Panc1 (cell line): ENCODE measurements around the gene SHISA5. TPM values are rescaled to one million over a fixed set of nuclear protein-coding genes. Genes with fewer than 3 reads are reported as not detected.
A peak's percentile ranks its signal among the peaks of the same experiment; 100 is the strongest.

Experiments
- ATAC-seq: fragments of 200-7000 bp; cut with Tn5 transposase; 2 replicates; pipeline ENCODE4 v1.9.1; 2020; ENCODE audit warnings: mild to moderate bottlenecking, moderate library complexity
- BruUV-seq: library from RNA; stranded (reverse); fragments of 400-500 nt; replicated peaks from 2 replicates; lab custom pipeline; 2021; lab: Mats Ljungman, UMichigan
- CTCF ChIA-PET: fragments of 300-600 bp; sonication (Branson Sonifier 250); formaldehyde crosslinking; loops from one replicate; lab custom pipeline; 2022; ENCODE audit warnings: antibody characterized with exemption; lab: Charles Lee
- POLR2A ChIA-PET: fragments of 300-600 bp; sonication (Branson Sonifier 250); formaldehyde crosslinking; loops from one replicate; lab custom pipeline; 2022; ENCODE audit warnings: antibody characterized with exemption; lab: Charles Lee
- DNase-seq: peaks from one replicate; pipeline ENCODE4 v3.0.0-alpha.2; 2010; ENCODE audit warnings: low read depth, low spot score
- H3K27ac ChIP-seq: 2 replicates; pipeline ENCODE4 v1.5.1; 2011; ENCODE audit warnings: mild to moderate bottlenecking, low read length, inconsistent platforms
- H3K27me3 ChIP-seq: fragments of 200-500 bp; sonication (Bioruptor generic); 2 replicates; pipeline ENCODE4 v1.6.0; 2014; ENCODE audit warnings: low read length, inconsistent platforms; ENCODE audit not compliant: control insufficient read depth, insufficient read depth
- H3K36me3 ChIP-seq: fragments of 200-500 bp; sonication (Bioruptor generic); 2 replicates; pipeline ENCODE4 v1.5.1; 2014; ENCODE audit warnings: inconsistent platforms, mild to moderate bottlenecking, low read length, moderate library complexity; ENCODE audit not compliant: control insufficient read depth, insufficient read depth
- H3K4me1 ChIP-seq: 2 replicates; pipeline ENCODE4 v1.5.1; 2011; ENCODE audit warnings: inconsistent platforms, mild to moderate bottlenecking, low read length, moderate library complexity; ENCODE audit not compliant: control insufficient read depth, insufficient read depth
- H3K4me3 ChIP-seq, 2 experiments: 2 replicates each; pipeline ENCODE4 v1.5.1; 2011 to 2012; ENCODE audit warnings: low read depth in 2 of 2, low read length in 2 of 2, mild to moderate bottlenecking in 2 of 2, inconsistent platforms in 1 of 2, moderate library complexity in 1 of 2
- H3K9me3 ChIP-seq: fragments of 200-500 bp; sonication (Bioruptor generic); 2 replicates; pipeline ENCODE4 v1.5.1; 2014; ENCODE audit warnings: low read depth, mild to moderate bottlenecking, inconsistent platforms, low read length, moderate library complexity; ENCODE audit not compliant: control insufficient read depth, insufficient read depth
- CTCF ChIP-seq: fragments of 450-650 bp; IDR thresholded peaks from 2 replicates; pipeline ENCODE4 v1.5.1; 2017; ENCODE audit warnings: mild to moderate bottlenecking
- POLR2AphosphoS5 ChIP-seq: IDR thresholded peaks from 2 replicates; pipeline ENCODE4 v1.6.1; 2012; ENCODE audit warnings: mild to moderate bottlenecking, low read depth, low read length, moderate library complexity
- SIN3A ChIP-seq: IDR thresholded peaks from 2 replicates; pipeline ENCODE4 v1.6.1; 2012; ENCODE audit warnings: low read depth, mild to moderate bottlenecking, low read length, moderate library complexity, borderline replicate concordance; ENCODE audit not compliant: insufficient read depth
- TCF7L2 ChIP-seq: IDR thresholded peaks from 2 replicates; pipeline ENCODE4 v1.6.1; 2011; ENCODE audit warnings: mild to moderate bottlenecking, low read depth, low read length, inconsistent platforms
- in situ Hi-C: cut with HindIII; loops from 2 replicates; pipeline ENCODE4 v1.10.0; 2016; ENCODE audit warnings: low sequenced_read_pairs, low pct_unique_long_range_greater_than_20kb
- intact Hi-C: fragments of 100-400 bp; cut with micrococcal nuclease; formaldehyde crosslinking; loops from one replicate; pipeline ENCODE4 v1.10.0; 2022; ENCODE audit not compliant: unreplicated experiment
- total RNA-seq: library from RNA; stranded (reverse); gene quantifications from one replicate; pipeline ENCODE4 v1.2.1, GENCODE V29; 2021; ENCODE audit not compliant: unreplicated experiment
- TF ChIP-seq, protein P1 (sequence below), 2 experiments: IDR thresholded peaks; 2 replicates each; pipeline ENCODE4 v1.6.1; 2011 to 2012; ENCODE audit warnings: low read depth in 2 of 2, control low read depth in 1 of 2, low read length in 1 of 2, mild to moderate bottlenecking in 1 of 2, moderate library complexity in 1 of 2; ENCODE audit not compliant: insufficient read depth in 1 of 2

Gene SHISA5
- total RNA-seq, 1 experiment from 2014 or later = 122 TPM

DNA sequence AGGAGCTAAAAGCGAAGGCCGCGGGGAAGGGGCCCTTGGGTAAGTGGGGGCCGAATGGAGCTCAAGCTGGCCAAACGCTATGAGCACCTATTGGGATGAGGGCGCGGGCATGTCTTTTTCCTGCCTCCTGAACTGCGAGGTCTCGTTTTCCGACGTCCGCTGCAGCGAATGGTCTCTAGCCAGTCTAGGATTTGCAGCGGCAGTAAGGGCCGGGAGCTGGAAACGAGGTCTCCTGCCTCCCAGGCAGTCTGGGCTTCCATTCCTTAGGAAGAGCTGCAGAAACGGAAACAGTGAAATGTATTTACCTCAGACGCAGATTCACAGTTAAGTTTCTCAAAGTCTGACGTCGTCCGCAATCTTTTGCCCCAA, 63.4 kb downstream of the SHISA5 start:
- ATAC-seq = peak; percentile 3; the same call in 1 of the 2 replicates
- peaks cover 5% of the 10 kb centered on the region; the same call in 1 of the 2 replicates for H3K4me1 ChIP-seq
- peak overlapping the region; percentile 91 to 94 for H3K4me3 ChIP-seq
- H3K27ac ChIP-seq = peak overlapping the region; percentile 89
- DNase-seq = no peak
- no peaks in the 10 kb centered on the region for H3K27me3 ChIP-seq
- TSS peak; percentile 93 for BruUV-seq
- no peaks in the 10 kb centered on the region for H3K9me3 ChIP-seq
- ChIA-PET CTCF (interaction anchor here (1.7 kb wide), 1 partner anchor 40 kb away, joined by 4 read pairs; no protein-coding TSS in a partner anchor), POLR2A (no interaction called here)
- in situ Hi-C loops = no loop called here
- H3K36me3 ChIP-seq = peaks cover 4% of the 10 kb centered on the region; the same call in 1 of the 2 replicates
- intact Hi-C loops = no loop called here
- TF ChIP-seq, protein P1, sequence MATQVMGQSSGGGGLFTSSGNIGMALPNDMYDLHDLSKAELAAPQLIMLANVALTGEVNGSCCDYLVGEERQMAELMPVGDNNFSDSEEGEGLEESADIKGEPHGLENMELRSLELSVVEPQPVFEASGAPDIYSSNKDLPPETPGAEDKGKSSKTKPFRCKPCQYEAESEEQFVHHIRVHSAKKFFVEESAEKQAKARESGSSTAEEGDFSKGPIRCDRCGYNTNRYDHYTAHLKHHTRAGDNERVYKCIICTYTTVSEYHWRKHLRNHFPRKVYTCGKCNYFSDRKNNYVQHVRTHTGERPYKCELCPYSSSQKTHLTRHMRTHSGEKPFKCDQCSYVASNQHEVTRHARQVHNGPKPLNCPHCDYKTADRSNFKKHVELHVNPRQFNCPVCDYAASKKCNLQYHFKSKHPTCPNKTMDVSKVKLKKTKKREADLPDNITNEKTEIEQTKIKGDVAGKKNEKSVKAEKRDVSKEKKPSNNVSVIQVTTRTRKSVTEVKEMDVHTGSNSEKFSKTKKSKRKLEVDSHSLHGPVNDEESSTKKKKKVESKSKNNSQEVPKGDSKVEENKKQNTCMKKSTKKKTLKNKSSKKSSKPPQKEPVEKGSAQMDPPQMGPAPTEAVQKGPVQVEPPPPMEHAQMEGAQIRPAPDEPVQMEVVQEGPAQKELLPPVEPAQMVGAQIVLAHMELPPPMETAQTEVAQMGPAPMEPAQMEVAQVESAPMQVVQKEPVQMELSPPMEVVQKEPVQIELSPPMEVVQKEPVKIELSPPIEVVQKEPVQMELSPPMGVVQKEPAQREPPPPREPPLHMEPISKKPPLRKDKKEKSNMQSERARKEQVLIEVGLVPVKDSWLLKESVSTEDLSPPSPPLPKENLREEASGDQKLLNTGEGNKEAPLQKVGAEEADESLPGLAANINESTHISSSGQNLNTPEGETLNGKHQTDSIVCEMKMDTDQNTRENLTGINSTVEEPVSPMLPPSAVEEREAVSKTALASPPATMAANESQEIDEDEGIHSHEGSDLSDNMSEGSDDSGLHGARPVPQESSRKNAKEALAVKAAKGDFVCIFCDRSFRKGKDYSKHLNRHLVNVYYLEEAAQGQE (IDR thresholded peaks at IDR 0.05; ENCODE audit: insufficient read depth in 1 of 2, low read depth in 2 of 2, low read length in 1 of 2) = no peak
- no peak for TF ChIP-seq POLR2AphosphoS5
- TF ChIP-seq TCF7L2 = no peak
- no peak for TF ChIP-seq SIN3A
- TF ChIP-seq CTCF = no peak

DNA sequence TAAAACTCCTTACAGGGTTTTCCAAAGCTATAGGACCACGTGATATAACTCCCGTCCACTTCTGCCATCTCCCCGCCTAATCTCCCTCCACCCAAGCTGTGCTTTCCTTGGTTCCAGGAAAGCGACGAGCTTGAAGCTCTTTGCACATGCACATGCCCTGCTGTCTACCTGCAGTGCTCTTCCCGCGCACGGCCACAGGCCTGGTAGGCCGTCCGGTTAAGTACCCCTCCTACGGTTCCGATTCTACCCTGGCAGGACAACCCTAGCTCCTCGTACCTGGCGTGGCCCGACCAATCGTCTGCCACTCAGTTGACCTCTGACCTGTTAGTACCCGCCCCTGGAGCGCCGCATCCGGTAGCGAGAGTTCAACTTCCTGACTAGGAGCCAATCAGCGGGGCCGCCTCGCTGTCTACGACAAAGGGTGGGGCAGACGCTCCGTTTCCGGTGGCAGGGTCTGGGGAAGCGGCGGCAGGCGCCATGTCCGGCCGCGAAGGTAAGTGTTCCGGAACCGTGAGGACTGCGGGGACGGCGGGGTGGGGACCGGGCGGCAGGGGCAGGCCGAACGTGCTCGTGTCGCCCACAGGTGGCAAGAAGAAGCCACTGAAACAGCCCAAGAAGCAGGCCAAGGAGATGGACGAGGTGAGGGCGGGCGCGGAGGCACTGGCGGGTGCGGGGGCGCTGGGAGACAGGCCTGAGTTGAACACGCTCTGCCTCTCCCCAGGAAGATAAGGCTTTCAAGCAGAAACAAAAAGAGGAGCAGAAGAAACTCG, 64.0 kb downstream of the SHISA5 start, which contains the start of the genes CCDC51 and TMA7:
Gene CCDC51 (minus strand): TSS at position 300 of the 770 bp plus-strand sequence. CDS start 4,991 bp downstream, outside the sequence.
Gene TMA7 (plus strand): TSS at position 438 of the 770 bp plus-strand sequence. CDS start 40 bp downstream, at position 478.
- ChIA-PET POLR2A (interaction anchor here (0.5 to 0.6 kb wide), 4 partner anchors 40 to 905 kb away, joined by 3 to 12 read pairs (median 3); partner anchors contain the start of gene ZNF589), CTCF (interaction anchor here (0.6 to 1.7 kb wide), 3 partner anchors 39 to 246 kb away, joined by 3 to 4 read pairs (median 4); no protein-coding TSS in a partner anchor)
- Histone ChIP-seq H3K36me3 (peaks cover 4% of the 10 kb centered on the region; the same call in 1 of the 2 replicates), H3K4me3 (peak within 1 kb of the TSS; percentile 91 to 94), H3K9me3 (no peaks in the 10 kb centered on the region), H3K4me1 (peaks cover 5% of the 10 kb centered on the region; the same call in 1 of the 2 replicates), H3K27ac (peak within 1 kb of the TSS; percentile 90), H3K27me3 (no peaks in the 10 kb centered on the region)
- ATAC-seq (peak; percentile 98), DNase-seq (peak; percentile 88)
- intact Hi-C loops (loop anchor here (5.0 kb wide), 2 partner anchors 38 to 168 kb away; no protein-coding TSS in a partner anchor), in situ Hi-C loops (no loop called here)
- no peak for TF ChIP-seq TCF7L2
- no peak for TF ChIP-seq CTCF
- TF ChIP-seq SIN3A = no peak
- peak; percentile 77 for TF ChIP-seq POLR2AphosphoS5
- BruUV-seq = no TSS peak
